Neutrophil (primary cell): Measurements from ENCODE around the gene OSBPL3.

Experiments used
- H3K27ac ChIP-seq: fragments of 200-600 bp; sonication (generic); 2 replicates; pipeline ENCODE4 v1.5.1; 2016; ENCODE audit warnings: mild to moderate bottlenecking, moderate library complexity
- H3K27me3 ChIP-seq: fragments of 200-600 bp; sonication (generic); 2 replicates; pipeline ENCODE4 v1.6.0; 2016; ENCODE audit warnings: mild to moderate bottlenecking
- H3K36me3 ChIP-seq: fragments of 200-600 bp; sonication (generic); 2 replicates; pipeline ENCODE4 v1.5.1; 2017
- H3K4me1 ChIP-seq, 2 experiments: fragments of 200-600 bp in 1 of 2; sonication (generic) in 1 of 2; 1 replicate in 1 of 2; 2 replicates in 1 of 2; pipeline versions ENCODE4 v1.5.1 to v1.6.1; 2013 to 2016; ENCODE audit warnings: low read depth in 1 of 2, low read length in 1 of 2, mild to moderate bottlenecking in 1 of 2, moderate library complexity in 1 of 2; ENCODE audit not compliant: control insufficient read depth in 1 of 2, insufficient read depth in 1 of 2
- H3K4me3 ChIP-seq, 2 experiments: fragments of 200-600 bp in 1 of 2; sonication (generic) in 1 of 2; 1 replicate in 1 of 2; 2 replicates in 1 of 2; pipeline ENCODE4 v1.5.1; 2013 to 2016; ENCODE audit warnings: low read depth in 1 of 2, low read length in 1 of 2, mild to moderate bottlenecking in 1 of 2, moderate library complexity in 1 of 2
- H3K9me3 ChIP-seq: fragments of 200-600 bp; sonication (generic); 2 replicates; pipeline ENCODE4 v1.5.1; 2016
- CTCF ChIP-seq: fragments of 200-600 bp; sonication (generic); IDR thresholded peaks from 2 replicates; pipeline ENCODE4 v1.5.1; 2016; ENCODE audit warnings: antibody characterized with exemption

The OSBPL3 gene

GRCh38 chr7:24851786-24852185 lies 128.2 kb downstream of the OSBPL3 start:
- TF ChIP-seq CTCF, result no peak

GRCh38 chr7:24848878-24849277 lies 131.1 kb downstream of the OSBPL3 start:
- no peak for TF ChIP-seq CTCF
- Histone ChIP-seq H3K4me1 (no peaks in the 10 kb centered on the region), H3K4me3 (no peak overlapping the region), H3K9me3 (no peaks in the 10 kb centered on the region), H3K27me3 (no peaks in the 10 kb centered on the region), H3K27ac (no peak overlapping the region), H3K36me3 (no peaks in the 10 kb centered on the region)

More at GRCh38 chr7:24851786-24852185, 128.2 kb downstream of the OSBPL3 start:
- no peaks in the 10 kb centered on the region for H3K27me3 ChIP-seq
- H3K9me3 ChIP-seq, result no peaks in the 10 kb centered on the region
- H3K36me3 ChIP-seq, result no peaks in the 10 kb centered on the region
- H3K4me3 ChIP-seq, result no peak overlapping the region
- no peak overlapping the region for H3K27ac ChIP-seq
- H3K4me1 ChIP-seq, result no peaks in the 10 kb centered on the region

GRCh38 chr7:24847754-24848153 lies 132.2 kb downstream of the OSBPL3 start:
- Histone ChIP-seq H3K4me3 (no peak overlapping the region), H3K9me3 (no peaks in the 10 kb centered on the region), H3K36me3 (no peaks in the 10 kb centered on the region), H3K4me1 (no peaks in the 10 kb centered on the region), H3K27me3 (no peaks in the 10 kb centered on the region), H3K27ac (no peak overlapping the region)
- TF ChIP-seq CTCF, result no peak

GRCh38 chr7:24843821-24844434 lies 136.1 kb downstream of the OSBPL3 start:
- H3K4me3 ChIP-seq, result no peak overlapping the region
- H3K9me3 ChIP-seq, result no peaks in the 10 kb centered on the region
- no peaks in the 10 kb centered on the region for H3K36me3 ChIP-seq
- H3K27ac ChIP-seq, result no peak overlapping the region
- no peaks in the 10 kb centered on the region for H3K27me3 ChIP-seq
- TF ChIP-seq CTCF, result no peak
- H3K4me1 ChIP-seq, result no peaks in the 10 kb centered on the region

GRCh38 chr7:24842449-24843241 lies 137.3 kb downstream of the OSBPL3 start:
- H3K27me3 ChIP-seq, result no peaks in the 10 kb centered on the region
- H3K9me3 ChIP-seq, result no peaks in the 10 kb centered on the region
- H3K27ac ChIP-seq, result no peak overlapping the region
- no peak for TF ChIP-seq CTCF
- no peaks in the 10 kb centered on the region for H3K36me3 ChIP-seq
- no peaks in the 10 kb centered on the region for H3K4me1 ChIP-seq
- no peak overlapping the region for H3K4me3 ChIP-seq
